Measurements from ENCODE around the gene C18orf32. TPM values are rescaled to one million over a fixed set of nuclear protein-coding genes. Genes with fewer than 3 reads are reported as not detected.
"Not testable (repeated sequence)": the region's sequence is repeated elsewhere in the genome, so short reads cannot be mapped to it uniquely, and the experiment has no call there.

C18orf32 gene
- polyA plus RNA-seq, 2 of the 4 experiments (the other 2 are of a cell fraction): 12.7 to 59.1 TPM

DNA sequence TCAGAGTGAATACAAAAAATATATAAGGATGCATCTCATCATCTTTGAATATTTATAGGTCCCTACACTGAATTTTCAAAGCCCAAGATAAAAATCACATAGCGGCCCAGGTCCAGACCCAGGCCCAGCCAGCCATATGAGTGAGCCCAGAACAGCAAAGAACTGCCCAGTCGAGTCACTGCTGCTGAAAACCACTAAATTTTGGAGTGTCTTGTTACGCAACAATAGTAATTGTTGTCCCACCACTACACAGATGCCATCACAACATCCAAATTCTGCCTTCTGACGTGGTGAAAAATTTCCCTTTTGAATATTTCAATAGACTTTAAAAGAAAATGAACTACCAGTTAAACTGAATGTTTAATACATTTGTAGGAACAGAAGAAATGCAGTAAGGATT is 5.7 kb downstream of the C18orf32 start:
- Histone ChIP-seq H3K4me3 (no peak overlapping the region), H3K4me2 (no peak overlapping the region), H3K27ac (no peak overlapping the region), H3K4me1 (peaks cover 19% of the 10 kb centered on the region), H3K9me3 (no peaks in the 10 kb centered on the region)
- ChIA-PET POLR2A (no interaction called here), CTCF (no interaction called here)
- TF ChIP-seq, protein P1, sequence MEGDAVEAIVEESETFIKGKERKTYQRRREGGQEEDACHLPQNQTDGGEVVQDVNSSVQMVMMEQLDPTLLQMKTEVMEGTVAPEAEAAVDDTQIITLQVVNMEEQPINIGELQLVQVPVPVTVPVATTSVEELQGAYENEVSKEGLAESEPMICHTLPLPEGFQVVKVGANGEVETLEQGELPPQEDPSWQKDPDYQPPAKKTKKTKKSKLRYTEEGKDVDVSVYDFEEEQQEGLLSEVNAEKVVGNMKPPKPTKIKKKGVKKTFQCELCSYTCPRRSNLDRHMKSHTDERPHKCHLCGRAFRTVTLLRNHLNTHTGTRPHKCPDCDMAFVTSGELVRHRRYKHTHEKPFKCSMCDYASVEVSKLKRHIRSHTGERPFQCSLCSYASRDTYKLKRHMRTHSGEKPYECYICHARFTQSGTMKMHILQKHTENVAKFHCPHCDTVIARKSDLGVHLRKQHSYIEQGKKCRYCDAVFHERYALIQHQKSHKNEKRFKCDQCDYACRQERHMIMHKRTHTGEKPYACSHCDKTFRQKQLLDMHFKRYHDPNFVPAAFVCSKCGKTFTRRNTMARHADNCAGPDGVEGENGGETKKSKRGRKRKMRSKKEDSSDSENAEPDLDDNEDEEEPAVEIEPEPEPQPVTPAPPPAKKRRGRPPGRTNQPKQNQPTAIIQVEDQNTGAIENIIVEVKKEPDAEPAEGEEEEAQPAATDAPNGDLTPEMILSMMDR (IDR thresholded peaks at IDR 0.05): no peak
- 0 out of 4 replicates have a peak, but pooled peaks have one; percentile 4 to 14 for TF ChIP-seq CEBPB (IDR thresholded peaks at IDR 0.05)
- no peak for FAIRE-seq
- no peak for DNase-seq (ENCODE audit: low read depth in 1 of 2, low spot score in 1 of 2)
- no peak for ATAC-seq
- 76% methylated on average over 4 of the region's 4 CpGs for WGBS (ENCODE audit: missing lambda C conversion rate)

DNA sequence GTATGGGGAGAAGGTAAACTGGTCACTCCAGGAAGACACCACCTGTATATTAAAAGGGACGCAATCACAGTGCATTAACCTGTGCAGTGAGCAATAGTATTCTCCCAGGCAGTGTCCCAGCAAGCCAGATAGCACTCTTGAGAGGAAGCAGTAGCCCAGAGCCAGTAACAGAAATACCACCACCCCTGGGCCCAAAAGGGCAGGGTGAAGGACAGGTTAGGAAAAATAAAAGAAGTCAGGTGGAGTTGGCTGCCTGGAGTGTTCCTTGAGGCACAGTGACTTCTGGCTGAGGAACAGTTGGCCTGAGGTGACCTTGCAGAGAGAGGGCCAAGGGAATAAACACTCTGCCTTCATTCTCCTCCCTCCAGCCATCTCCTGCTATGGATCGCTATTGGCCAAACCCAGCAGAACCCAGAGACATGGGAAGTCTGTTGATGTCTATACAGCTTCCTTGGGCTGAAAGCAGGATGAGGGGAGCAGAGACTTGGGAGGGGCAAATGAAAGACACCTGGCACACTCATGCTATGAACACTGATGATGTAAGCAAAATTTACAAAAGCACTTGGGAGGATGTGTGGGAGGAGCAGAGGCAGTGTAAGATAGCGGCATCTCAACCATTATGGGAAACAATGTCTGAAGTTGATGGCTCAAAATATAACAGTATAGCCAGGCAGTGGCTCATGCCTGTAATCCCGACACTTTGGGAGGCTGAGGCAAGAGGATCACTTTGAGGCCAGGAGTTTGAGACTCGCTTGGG is 7.5 kb downstream of the C18orf32 start:
- Histone ChIP-seq H3K9me3 (no peaks in the 10 kb centered on the region), H3K4me1 (peaks cover 14% of the 10 kb centered on the region), H3K4me2 (no peak overlapping the region), H3K4me3 (no peak overlapping the region), H3K27ac (no peak overlapping the region; a peak in 1 of 6 replicates)
- ChIA-PET CTCF (interaction anchor here (1.4 kb wide), 1 partner anchor 19 kb away, joined by 4 read pairs; the partner anchor contains the start of gene DYM), POLR2A (interaction anchor here (0.5 to 1.8 kb wide), 2 partner anchors 7 to 16 kb away, joined by 3 to 14 read pairs; partner anchors contain the start of gene C18orf32)
- WGBS (ENCODE audit: missing lambda C conversion rate): 88% methylated on average over 5 of the region's 5 CpGs
- ATAC-seq (peak in 1 of 2 experiments; percentile 47; a peak in 1 of 6 replicates), DNase-seq (ENCODE audit: low read depth in 1 of 2, low spot score in 1 of 2) (no peak), FAIRE-seq (no peak)
- no peak for TF ChIP-seq TFCP2L1 (CRISPR knock-in tag; IDR thresholded peaks at IDR 0.05)
- peak; percentile 57 for TF ChIP-seq MAFK (IDR thresholded peaks at IDR 0.05; ENCODE audit: partially characterized antibody)

DNA sequence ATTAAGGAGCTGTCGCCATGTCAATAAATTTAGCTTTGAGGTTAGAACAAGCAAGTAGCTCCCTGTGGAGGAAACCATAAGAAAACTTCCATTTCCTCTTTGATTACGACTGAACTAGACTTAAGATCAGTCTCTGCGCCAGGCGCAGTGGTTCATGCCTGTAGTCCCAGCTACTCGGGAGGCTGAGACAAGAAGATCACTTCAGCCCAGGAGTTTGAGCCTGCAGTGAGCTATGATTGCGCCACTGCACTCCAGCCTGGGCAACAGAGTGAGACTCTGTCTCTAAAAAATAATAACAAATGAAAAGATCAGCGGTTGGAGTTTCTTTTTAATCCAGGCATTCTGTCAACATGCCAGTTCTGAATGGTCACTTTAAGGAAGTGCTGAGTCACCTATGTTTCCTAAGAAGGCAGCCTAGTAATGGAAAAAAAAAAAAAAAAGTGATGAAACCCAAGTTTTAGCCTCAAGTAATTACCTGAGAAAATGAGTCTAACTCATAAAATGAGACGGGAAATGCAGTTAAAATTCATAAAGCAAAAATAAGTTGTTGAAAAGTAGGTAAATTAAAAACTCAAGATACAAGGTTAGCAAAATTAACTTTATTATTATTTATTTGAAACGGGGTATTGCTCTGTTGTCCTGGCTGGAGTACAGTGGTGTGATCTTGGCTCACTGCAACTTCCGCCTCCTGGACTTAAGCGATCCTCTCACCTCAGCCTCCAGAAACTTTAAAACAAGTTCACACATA is 10.2 kb downstream of the C18orf32 start:
- ATAC-seq (peak; percentile 50 to 62; a peak in 4 of 6 replicates), FAIRE-seq (no peak), DNase-seq (ENCODE audit: low read depth in 1 of 2, low spot score in 1 of 2) (peak; percentile 17 to 68)
- ChIA-PET CTCF (interaction anchor here (1.0 to 2.0 kb wide), 2 partner anchors 10 to 29 kb away, joined by 3 to 4 read pairs; partner anchors contain the start of gene C18orf32), POLR2A (interaction anchor here (1.0 kb wide), 1 partner anchor 10 kb away, joined by 4 read pairs; the partner anchor contains the start of gene C18orf32)
- H3K4me2 ChIP-seq: peak overlapping the region; percentile 63
- TF ChIP-seq BHLHE40 (IDR thresholded peaks at IDR 0.05; ENCODE audit: low read depth, low read length) (no peak), TFCP2L1 (CRISPR knock-in tag; IDR thresholded peaks at IDR 0.05) (no peak), FOSL2 (IDR thresholded peaks at IDR 0.05) (no peak), FOSL2 (CRISPR knock-in tag; IDR thresholded peaks at IDR 0.05) (peak; percentile 62), MAFK (IDR thresholded peaks at IDR 0.05; ENCODE audit: partially characterized antibody) (peak; percentile 98), CEBPB (IDR thresholded peaks at IDR 0.05) (peak; percentile 53 to 54; a peak in 2 of 4 replicates), NFE2L2 (conservative IDR thresholded peaks at IDR 0.05; ENCODE audit: low read length) (peak; percentile 88)
- no peaks in the 10 kb centered on the region for H3K9me3 ChIP-seq
- H3K4me1 ChIP-seq: peaks cover 14% of the 10 kb centered on the region
- H3K27ac ChIP-seq: peak overlapping the region; percentile 84 to 91
- 56% methylated on average over 11 of the region's 11 CpGs for WGBS (ENCODE audit: missing lambda C conversion rate)
- H3K4me3 ChIP-seq: no peak overlapping the region

DNA sequence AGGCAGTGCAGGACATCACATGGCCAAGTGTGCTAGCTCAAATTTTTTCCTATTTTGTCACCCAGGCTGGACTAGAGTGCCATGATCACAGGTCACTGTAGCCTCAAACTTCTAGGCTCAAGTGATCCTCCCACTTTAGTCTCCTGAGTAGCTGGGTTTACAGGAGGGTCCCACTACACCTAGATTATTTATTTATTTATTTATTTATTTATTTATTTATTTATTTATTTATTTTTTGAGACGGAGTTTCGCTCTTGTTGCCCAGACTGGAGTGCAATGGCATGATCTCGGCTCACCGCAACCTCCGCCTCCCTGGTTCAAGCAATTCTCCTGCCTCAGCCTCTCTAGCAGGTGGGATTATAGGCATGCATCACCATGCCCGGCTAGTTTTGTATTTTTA is 12.1 kb downstream of the C18orf32 start:
- CTCF ChIA-PET: interaction anchor here (1.3 kb wide), 1 partner anchor 25 kb away, joined by 3 read pairs; no protein-coding TSS in a partner anchor
- TF ChIP-seq ZC3H11A (IDR thresholded peaks at IDR 0.05): peak; percentile 37
- 95% methylated on average over 6 of the region's 6 CpGs for WGBS (ENCODE audit: missing lambda C conversion rate)
- H3K4me3 ChIP-seq; DNase-seq (ENCODE audit: low read depth in 1 of 2, low spot score in 1 of 2); ATAC-seq; POLR2A ChIA-PET; H3K27ac ChIP-seq; FAIRE-seq; H3K4me2 ChIP-seq; H3K9me3 ChIP-seq: not testable (repeated sequence)
- H3K4me1 ChIP-seq: peaks cover 14% of the 10 kb centered on the region

DNA sequence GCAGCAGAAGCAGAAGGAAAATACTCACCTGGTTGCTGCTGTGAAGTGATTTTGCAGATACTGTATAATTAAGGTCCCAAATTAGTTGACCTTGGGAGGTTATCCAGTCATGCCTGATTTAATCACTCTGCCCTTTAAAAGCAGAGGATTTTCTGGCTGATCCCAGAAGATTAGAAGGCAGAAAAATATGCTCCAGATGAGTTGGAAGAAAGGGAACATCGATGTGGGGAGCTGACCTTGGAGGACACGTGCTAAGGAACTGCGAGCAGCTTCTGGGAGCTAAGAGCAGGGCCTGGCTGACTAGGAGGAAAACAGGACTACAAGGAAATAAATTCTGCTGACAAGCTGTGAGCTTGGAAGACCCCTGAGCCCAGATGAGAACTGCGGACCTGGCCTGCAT is 13.3 kb downstream of the C18orf32 start:
- Histone ChIP-seq H3K4me1 (peaks cover 14% of the 10 kb centered on the region), H3K4me2 (no peak overlapping the region), H3K4me3 (no peak overlapping the region), H3K9me3 (no peaks in the 10 kb centered on the region), H3K27ac (no peak overlapping the region)
- TF ChIP-seq TP53 (CRISPR knock-in tag; IDR thresholded peaks at IDR 0.05) (no peak), ZFP36 (IDR thresholded peaks at IDR 0.05; ENCODE audit: borderline replicate concordance, partially characterized antibody) (no peak)
- ChIA-PET POLR2A (no interaction called here), CTCF (no interaction called here)
- FAIRE-seq: no peak
- WGBS (ENCODE audit: missing lambda C conversion rate): 73% methylated on average over 4 of the region's 4 CpGs
- DNase-seq (ENCODE audit: low read depth in 1 of 2, low spot score in 1 of 2): no peak
- ATAC-seq: no peak

Measured in A549 (cell line).